Esophagus muscularis mucosa (tissue), 4 donors: Measurements from ENCODE around the gene KLK2. TPM values are rescaled to one million over a fixed set of nuclear protein-coding genes. Genes with fewer than 3 reads are reported as not detected.

Source experiments
- DNase-seq: peaks from one replicate; pipeline ENCODE4 v3.0.0-alpha.2; 2017; ENCODE audit errors: extremely low spot score
- H3K27ac ChIP-seq, 4 donors: fragments of 200-600 bp; sonication (generic); replicated peaks in 1 of 4; 1 replicate in 3 of 4; 2 replicates in 1 of 4; pipeline ENCODE4 v1.5.1; 2016 to 2019; ENCODE audit warnings: mild to moderate bottlenecking in 1 of 4
- H3K27me3 ChIP-seq, 4 donors: fragments of 200-600 bp; sonication (generic); one replicate each; pipeline versions ENCODE4 v1.5.1 to v1.6.0; 2016 to 2019
- H3K36me3 ChIP-seq, 4 donors: fragments of 200-600 bp; sonication (generic); one replicate each; pipeline ENCODE4 v1.5.1; 2016 to 2019
- H3K4me1 ChIP-seq, 4 donors: fragments of 200-600 bp; sonication (generic); one replicate each; pipeline ENCODE4 v1.5.1; 2016 to 2019
- H3K4me3 ChIP-seq, 4 donors: fragments of 200-600 bp; sonication (generic); 1 replicate in 2 of 4; 2 replicates in 2 of 4; pipeline ENCODE4 v1.5.1; 2016 to 2019; ENCODE audit warnings: mild to moderate bottlenecking in 4 of 4, moderate library complexity in 1 of 4
- H3K9me3 ChIP-seq, 4 donors: fragments of 200-600 bp; sonication (generic); 1 replicate in 3 of 4; 2 replicates in 1 of 4; pipeline ENCODE4 v1.5.1; 2016 to 2019
- EP300 ChIP-seq: sonication (generic); formaldehyde crosslinking; IDR thresholded peaks from one replicate; pipeline ENCODE4 v1.6.1; 2017; ENCODE audit warnings: antibody characterized with exemption
- POLR2A ChIP-seq: fragments of 450-650 bp; IDR thresholded peaks from one replicate; pipeline ENCODE4 v1.6.1; 2017; ENCODE audit warnings: antibody characterized with exemption, moderate library complexity, mild to moderate bottlenecking, low read depth
- POLR2AphosphoS5 ChIP-seq, 2 donors: sonication (generic); formaldehyde crosslinking; IDR thresholded peaks; one replicate each; pipeline ENCODE4 v1.6.1; 2017; ENCODE audit warnings: antibody characterized with exemption in 2 of 2
- WGBS: methylation state at CpG from one replicate; pipeline ENCODE4 v1.1.5; 2018; 5-methylcytosine and 5-hydroxymethylcytosine counted together
- intact Hi-C: fragments of 100-400 bp; cut with DNase I; formaldehyde crosslinking; loops from one replicate; pipeline ENCODE4 v1.15.1; 2023
- total RNA-seq, 4 donors: library from RNA; depleted of rRNA; stranded (reverse); fragments of >200 nt; gene quantifications; one replicate each; pipeline versions ENCODE4 v1.1.0 to v1.2.1, GENCODE V29; 2016
- TF ChIP-seq, protein P1 (sequence below), 3 experiments: fragments of 200-600 bp in 2 of 3; fragments of 450-650 bp in 1 of 3; sonication (generic) in 2 of 3; IDR thresholded peaks; one replicate each; pipeline ENCODE4 v1.5.1; 2017 to 2019; ENCODE audit warnings: antibody characterized with exemption in 3 of 3, mild to moderate bottlenecking in 2 of 3, moderate library complexity in 1 of 3

KLK2 gene
- total RNA-seq, 4 donors from 2014 or later: not detected

DNA sequence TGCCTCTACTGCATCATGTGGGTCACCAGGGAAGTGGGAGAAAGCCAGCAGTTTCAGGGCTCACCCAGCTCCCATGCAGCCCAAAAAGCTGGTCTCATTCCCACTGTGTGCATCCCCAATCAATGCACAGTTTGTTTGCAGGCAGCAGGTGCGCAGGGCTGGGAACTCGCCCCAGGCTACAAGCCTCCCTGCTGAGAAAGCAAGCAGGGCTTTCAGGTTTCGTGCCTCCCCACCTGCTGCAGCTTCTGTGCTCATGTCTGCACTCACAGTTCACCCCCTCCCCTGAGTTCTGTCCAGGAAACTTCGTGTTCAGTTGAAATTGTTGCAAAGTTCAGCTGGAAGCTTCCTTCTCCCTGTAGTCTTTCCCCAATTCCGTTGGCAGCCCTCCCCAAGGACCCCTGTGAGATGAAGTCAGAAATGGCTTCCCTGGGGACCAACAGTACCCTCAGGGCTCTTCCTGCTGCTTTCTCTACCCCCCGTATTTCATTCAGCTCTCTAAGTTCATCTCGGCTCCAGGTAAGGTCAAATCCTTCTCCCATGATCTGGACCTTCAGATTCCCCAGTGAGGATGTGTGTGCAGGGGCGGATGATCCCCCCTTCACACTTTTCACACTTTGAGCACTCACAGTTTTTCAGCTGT, 28.8 kb upstream of the KLK2 start:
- WGBS: 65% methylated on average over 8 of the region's 8 CpGs
- TF ChIP-seq, protein P1, sequence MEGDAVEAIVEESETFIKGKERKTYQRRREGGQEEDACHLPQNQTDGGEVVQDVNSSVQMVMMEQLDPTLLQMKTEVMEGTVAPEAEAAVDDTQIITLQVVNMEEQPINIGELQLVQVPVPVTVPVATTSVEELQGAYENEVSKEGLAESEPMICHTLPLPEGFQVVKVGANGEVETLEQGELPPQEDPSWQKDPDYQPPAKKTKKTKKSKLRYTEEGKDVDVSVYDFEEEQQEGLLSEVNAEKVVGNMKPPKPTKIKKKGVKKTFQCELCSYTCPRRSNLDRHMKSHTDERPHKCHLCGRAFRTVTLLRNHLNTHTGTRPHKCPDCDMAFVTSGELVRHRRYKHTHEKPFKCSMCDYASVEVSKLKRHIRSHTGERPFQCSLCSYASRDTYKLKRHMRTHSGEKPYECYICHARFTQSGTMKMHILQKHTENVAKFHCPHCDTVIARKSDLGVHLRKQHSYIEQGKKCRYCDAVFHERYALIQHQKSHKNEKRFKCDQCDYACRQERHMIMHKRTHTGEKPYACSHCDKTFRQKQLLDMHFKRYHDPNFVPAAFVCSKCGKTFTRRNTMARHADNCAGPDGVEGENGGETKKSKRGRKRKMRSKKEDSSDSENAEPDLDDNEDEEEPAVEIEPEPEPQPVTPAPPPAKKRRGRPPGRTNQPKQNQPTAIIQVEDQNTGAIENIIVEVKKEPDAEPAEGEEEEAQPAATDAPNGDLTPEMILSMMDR (IDR thresholded peaks at IDR 0.05): no peak
- no peak for TF ChIP-seq POLR2A
- TF ChIP-seq EP300: no peak
- no peak for TF ChIP-seq POLR2AphosphoS5 (IDR thresholded peaks at IDR 0.05)
- Histone ChIP-seq H3K27ac (no peak overlapping the region), H3K36me3 (no peaks in the 10 kb centered on the region), H3K4me3 (no peak overlapping the region), H3K4me1 (no peaks in the 10 kb centered on the region), H3K9me3 (peaks cover 0 to 20% (median 9%) of the 10 kb centered on the region in 4 donors), H3K27me3 (peaks cover 0 to 13% (median 0%) of the 10 kb centered on the region in 4 donors)
- intact Hi-C loops: no loop called here
- no peak for DNase-seq

DNA sequence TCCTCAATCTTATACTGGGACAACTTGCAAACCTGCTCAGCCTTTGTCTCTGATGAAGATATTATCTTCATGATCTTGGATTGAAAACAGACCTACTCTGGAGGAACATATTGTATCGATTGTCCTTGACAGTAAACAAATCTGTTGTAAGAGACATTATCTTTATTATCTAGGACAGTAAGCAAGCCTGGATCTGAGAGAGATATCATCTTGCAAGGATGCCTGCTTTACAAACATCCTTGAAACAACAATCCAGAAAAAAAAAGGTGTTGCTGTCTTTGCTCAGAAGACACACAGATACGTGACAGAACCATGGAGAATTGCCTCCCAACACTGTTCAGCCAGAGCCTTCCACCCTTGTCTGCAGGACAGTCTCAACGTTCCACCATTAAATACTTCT, 22.5 kb upstream of the KLK2 start:
- Histone ChIP-seq H3K27me3 (peaks cover 0 to 46% (median 0%) of the 10 kb centered on the region in 4 donors), H3K27ac (no peak overlapping the region), H3K4me3 (no peak overlapping the region), H3K4me1 (no peaks in the 10 kb centered on the region), H3K9me3 (no peaks in the 10 kb centered on the region), H3K36me3 (no peaks in the 10 kb centered on the region)
- TF ChIP-seq, protein P1 (IDR thresholded peaks at IDR 0.05): no peak
- no peak for TF ChIP-seq POLR2AphosphoS5 (IDR thresholded peaks at IDR 0.05)
- TF ChIP-seq EP300: no peak
- no peak for TF ChIP-seq POLR2A
- WGBS: 56% methylated on average over 3 of the region's 3 CpGs
- intact Hi-C loops: no loop called here
- DNase-seq: no peak

DNA sequence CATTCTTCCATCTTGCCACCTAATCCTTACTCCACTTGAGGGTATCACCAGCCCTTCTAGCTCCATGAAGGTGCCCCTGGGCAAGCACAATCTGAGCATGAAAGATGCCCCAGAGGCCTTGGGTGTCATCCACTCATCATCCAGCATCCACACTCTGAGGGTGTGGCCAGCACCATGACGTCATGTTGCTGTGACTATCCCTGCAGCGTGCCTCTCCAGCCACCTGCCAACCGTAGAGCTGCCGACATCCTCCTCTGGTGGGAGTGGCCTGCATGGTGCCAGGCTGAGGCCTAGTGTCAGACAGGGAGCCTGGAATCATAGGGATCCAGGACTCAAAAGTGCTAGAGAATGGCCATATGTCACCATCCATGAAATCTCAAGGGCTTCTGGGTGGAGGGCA, 21.6 kb upstream of the KLK2 start:
- Histone ChIP-seq H3K27me3 (peaks cover 0 to 55% (median 0%) of the 10 kb centered on the region in 4 donors), H3K4me1 (no peaks in the 10 kb centered on the region), H3K27ac (no peak overlapping the region), H3K4me3 (no peak overlapping the region), H3K9me3 (no peaks in the 10 kb centered on the region), H3K36me3 (no peaks in the 10 kb centered on the region)
- intact Hi-C loops: no loop called here
- no peak for DNase-seq
- TF ChIP-seq POLR2A (no peak), EP300 (no peak), POLR2AphosphoS5 (IDR thresholded peaks at IDR 0.05) (no peak)
- TF ChIP-seq, protein P1 (IDR thresholded peaks at IDR 0.05): no peak
- WGBS: 90% methylated on average over 4 of the region's 4 CpGs

DNA sequence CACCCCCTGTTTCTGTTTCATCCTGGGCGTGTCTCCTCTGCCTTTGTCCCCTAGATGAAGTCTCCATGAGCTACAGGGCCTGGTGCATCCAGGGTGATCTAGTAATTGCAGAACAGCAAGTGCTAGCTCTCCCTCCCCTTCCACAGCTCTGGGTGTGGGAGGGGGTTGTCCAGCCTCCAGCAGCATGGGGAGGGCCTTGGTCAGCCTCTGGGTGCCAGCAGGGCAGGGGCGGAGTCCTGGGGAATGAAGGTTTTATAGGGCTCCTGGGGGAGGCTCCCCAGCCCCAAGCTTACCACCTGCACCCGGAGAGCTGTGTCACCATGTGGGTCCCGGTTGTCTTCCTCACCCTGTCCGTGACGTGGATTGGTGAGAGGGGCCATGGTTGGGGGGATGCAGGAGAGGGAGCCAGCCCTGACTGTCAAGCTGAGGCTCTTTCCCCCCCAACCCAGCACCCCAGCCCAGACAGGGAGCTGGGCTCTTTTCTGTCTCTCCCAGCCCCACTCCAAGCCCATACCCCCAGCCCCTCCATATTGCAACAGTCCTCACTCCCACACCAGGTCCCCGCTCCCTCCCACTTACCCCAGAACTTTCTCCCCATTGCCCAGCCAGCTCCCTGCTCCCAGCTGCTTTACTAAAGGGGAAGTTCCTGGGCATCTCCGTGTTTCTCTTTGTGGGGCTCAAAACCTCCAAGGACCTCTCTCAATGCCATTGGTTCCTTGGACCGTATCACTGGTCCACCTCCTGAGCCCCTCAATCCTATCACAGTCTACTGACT, 18.4 kb upstream of the KLK2 start, which contains the start of gene KLK3:
KLK3 (plus strand) TSS at position 280 of the 775 bp plus-strand sequence; CDS start at position 321, 41 bp downstream.
- Histone ChIP-seq H3K27ac (no peak within 1 kb of the TSS), H3K27me3 (peaks cover 0 to 84% (median 8%) of the 10 kb centered on the region in 4 donors), H3K36me3 (no peaks in the 10 kb centered on the region), H3K4me1 (no peaks in the 10 kb centered on the region), H3K4me3 (no peak within 1 kb of the TSS), H3K9me3 (no peaks in the 10 kb centered on the region)
- no peak for TF ChIP-seq POLR2AphosphoS5 (IDR thresholded peaks at IDR 0.05)
- TF ChIP-seq, protein P1 (IDR thresholded peaks at IDR 0.05): no peak
- TF ChIP-seq POLR2A: no peak
- TF ChIP-seq EP300: no peak
- intact Hi-C loops: no loop called here
- 60% methylated on average over 9 of the region's 9 CpGs for WGBS
- no peak for DNase-seq
